Measurements from ENCODE around the gene ATG4C.

DNA sequence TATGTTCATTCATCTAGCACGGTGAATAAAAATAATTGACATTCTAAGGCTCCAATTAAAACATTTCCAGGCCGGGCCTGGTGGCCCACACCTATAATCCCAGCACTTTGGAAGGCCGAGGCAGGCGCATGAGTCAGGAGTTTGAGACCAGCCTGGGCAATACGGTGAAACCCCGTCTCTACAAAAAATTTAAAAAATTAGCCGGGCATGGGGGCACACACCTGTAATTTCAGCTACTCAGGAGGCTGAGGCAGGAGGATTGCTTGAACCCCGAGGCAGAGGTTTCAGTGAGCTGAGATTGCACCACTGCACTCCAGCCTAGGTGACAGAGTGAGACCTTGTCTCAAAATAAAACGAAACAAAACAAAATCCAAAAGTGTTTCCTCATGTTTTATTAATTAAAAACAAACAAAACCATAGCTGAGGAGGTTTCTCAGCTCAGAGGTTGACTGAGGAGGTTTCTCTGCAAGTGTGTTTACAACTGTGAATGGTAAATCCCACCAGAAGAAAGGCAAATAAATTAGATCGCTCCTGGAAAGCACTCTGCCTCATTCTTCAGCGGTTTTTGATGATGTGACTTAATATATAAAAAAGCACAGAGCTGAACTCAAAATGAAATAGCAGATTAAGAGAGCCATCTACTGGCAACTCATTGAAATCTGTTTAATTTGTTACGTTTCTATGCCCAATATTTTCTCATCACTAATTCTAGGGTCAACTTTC is 37.7 kb upstream of the ATG4C start:
- no peak for TF ChIP-seq POLR2A (IDR thresholded peaks at IDR 0.05)
- TF ChIP-seq, protein P1, sequence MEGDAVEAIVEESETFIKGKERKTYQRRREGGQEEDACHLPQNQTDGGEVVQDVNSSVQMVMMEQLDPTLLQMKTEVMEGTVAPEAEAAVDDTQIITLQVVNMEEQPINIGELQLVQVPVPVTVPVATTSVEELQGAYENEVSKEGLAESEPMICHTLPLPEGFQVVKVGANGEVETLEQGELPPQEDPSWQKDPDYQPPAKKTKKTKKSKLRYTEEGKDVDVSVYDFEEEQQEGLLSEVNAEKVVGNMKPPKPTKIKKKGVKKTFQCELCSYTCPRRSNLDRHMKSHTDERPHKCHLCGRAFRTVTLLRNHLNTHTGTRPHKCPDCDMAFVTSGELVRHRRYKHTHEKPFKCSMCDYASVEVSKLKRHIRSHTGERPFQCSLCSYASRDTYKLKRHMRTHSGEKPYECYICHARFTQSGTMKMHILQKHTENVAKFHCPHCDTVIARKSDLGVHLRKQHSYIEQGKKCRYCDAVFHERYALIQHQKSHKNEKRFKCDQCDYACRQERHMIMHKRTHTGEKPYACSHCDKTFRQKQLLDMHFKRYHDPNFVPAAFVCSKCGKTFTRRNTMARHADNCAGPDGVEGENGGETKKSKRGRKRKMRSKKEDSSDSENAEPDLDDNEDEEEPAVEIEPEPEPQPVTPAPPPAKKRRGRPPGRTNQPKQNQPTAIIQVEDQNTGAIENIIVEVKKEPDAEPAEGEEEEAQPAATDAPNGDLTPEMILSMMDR (IDR thresholded peaks at IDR 0.05): peak in 3 of 4 experiments; percentile 46 to 75 (median 72)

All from prostate gland (tissue), 2 donors.